Measurements from ENCODE around the gene CHCHD1. TPM values are rescaled to one million over a fixed set of nuclear protein-coding genes. Genes with fewer than 3 reads are reported as not detected.

CHCHD1 gene
- total and polyA plus RNA-seq, 2 experiments from 2014 or later, result 45.3 to 95.2 TPM

DNA sequence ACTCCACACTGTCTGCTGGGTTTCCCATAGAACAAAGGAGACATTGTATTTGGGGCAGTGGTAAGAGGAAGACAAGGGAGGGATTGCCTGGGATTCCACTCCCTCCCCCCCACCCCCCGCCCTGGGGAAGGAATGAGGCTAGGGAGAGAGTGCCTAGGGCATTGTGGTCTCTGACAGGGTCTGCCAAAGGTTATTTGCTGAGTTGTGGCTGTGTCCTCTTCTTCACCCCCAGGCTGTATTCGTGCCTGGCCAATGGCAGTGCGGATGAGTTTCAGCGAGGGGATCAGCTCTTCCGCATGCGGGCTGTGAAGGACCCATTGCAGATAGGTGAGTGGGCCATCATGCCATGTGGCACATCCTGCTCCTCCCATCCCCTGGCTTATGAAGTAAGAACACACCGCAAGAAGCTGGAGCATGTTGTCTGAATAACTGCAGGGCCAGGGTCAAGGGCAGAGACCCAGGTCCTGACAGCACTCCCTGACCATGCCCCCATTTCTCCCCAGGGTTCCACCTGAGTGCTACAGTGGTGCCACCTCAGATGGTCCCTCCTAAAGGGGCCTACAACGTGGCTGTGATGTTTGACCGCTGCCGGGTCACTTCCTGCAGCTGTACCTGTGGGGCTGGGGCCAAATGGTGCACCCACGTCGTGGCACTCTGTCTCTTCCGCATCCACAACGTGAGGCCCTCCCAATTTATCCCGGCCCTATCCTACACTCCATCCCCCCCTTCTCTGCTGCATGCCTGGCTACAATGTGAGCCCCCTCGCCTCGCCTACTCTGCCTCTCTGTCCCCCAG, 7.2 kb downstream of the CHCHD1 start:
- Histone ChIP-seq H3K79me2 (peaks cover 42% of the 10 kb centered on the region), H3K36me3 (replicated peaks; ENCODE audit: insufficient read depth, low read depth) (no peaks in the 10 kb centered on the region)
- WGBS (ENCODE audit: low lambda C conversion rate, missing lambda C conversion rate), result 95% methylated on average over 17 of the region's 17 CpGs

DNA sequence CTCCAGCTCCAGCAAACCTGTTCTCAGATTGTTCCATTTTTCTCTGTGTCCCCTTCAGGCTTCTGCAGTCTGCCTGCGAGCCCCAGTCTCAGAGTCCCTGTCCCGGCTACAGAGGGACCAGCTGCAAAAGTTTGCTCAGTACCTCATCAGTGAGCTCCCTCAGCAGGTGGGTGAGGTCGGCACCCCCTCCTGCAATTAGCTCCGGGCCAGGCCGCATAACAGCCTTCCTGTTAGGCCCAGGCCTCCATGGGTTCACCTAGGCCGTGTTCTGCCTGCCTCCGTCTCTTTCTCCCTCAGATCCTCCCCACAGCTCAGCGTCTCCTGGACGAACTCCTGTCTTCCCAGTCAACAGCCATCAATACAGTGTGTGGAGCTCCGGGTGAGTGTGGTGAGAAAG, 7.8 kb downstream of the CHCHD1 start:
- Histone ChIP-seq H3K4me3 (no peak overlapping the region), H2AFZ (no peak overlapping the region), H3K79me2 (peaks cover 36% of the 10 kb centered on the region), H4K20me1 (ENCODE audit: insufficient read depth, poor library complexity, severe bottlenecking) (peaks cover 35% of the 10 kb centered on the region), H3K4me1 (ENCODE audit: insufficient read depth) (peaks cover 13% of the 10 kb centered on the region), H3K27me3 (no peaks in the 10 kb centered on the region), H3K4me2 (no peak overlapping the region), H3K36me3 (replicated peaks; ENCODE audit: insufficient read depth, low read depth) (no peaks in the 10 kb centered on the region), H3K9me3 (ENCODE audit: low read depth) (no peaks in the 10 kb centered on the region), H3K9me2 (replicated peaks; ENCODE audit: insufficient read depth) (no peaks in the 10 kb centered on the region), H3K27ac (no peak overlapping the region)
- DNase-seq (ENCODE audit: low spot score), result no peak
- WGBS (ENCODE audit: low lambda C conversion rate, missing lambda C conversion rate), result 96% methylated on average over 10 of the region's 10 CpGs
- TF ChIP-seq EZH2phosphoT487 (IDR thresholded peaks at IDR 0.05; ENCODE audit: low read depth, severe bottlenecking, unreplicated experiment), result no peak
- TF ChIP-seq EZH2 (IDR thresholded peaks at IDR 0.05; ENCODE audit: borderline replicate concordance), result no peak
- TF ChIP-seq, protein P1, sequence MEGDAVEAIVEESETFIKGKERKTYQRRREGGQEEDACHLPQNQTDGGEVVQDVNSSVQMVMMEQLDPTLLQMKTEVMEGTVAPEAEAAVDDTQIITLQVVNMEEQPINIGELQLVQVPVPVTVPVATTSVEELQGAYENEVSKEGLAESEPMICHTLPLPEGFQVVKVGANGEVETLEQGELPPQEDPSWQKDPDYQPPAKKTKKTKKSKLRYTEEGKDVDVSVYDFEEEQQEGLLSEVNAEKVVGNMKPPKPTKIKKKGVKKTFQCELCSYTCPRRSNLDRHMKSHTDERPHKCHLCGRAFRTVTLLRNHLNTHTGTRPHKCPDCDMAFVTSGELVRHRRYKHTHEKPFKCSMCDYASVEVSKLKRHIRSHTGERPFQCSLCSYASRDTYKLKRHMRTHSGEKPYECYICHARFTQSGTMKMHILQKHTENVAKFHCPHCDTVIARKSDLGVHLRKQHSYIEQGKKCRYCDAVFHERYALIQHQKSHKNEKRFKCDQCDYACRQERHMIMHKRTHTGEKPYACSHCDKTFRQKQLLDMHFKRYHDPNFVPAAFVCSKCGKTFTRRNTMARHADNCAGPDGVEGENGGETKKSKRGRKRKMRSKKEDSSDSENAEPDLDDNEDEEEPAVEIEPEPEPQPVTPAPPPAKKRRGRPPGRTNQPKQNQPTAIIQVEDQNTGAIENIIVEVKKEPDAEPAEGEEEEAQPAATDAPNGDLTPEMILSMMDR (IDR thresholded peaks at IDR 0.05; ENCODE audit: poor library complexity), result no peak

More for the DNA sequence above, 7.2 kb downstream of the CHCHD1 start:
- no peak overlapping the region for H3K4me3 ChIP-seq
- H3K4me2 ChIP-seq, result no peak overlapping the region
- H3K27me3 ChIP-seq, result no peaks in the 10 kb centered on the region
- no peak for DNase-seq (ENCODE audit: low spot score)
- H3K4me1 ChIP-seq (ENCODE audit: insufficient read depth), result peaks cover 13% of the 10 kb centered on the region
- no peak overlapping the region for H3K27ac ChIP-seq
- H2AFZ ChIP-seq, result no peak overlapping the region
- no peak for TF ChIP-seq EZH2 (IDR thresholded peaks at IDR 0.05; ENCODE audit: borderline replicate concordance)
- TF ChIP-seq, protein P1 (IDR thresholded peaks at IDR 0.05; ENCODE audit: poor library complexity), result no peak
- no peak for TF ChIP-seq EZH2phosphoT487 (IDR thresholded peaks at IDR 0.05; ENCODE audit: low read depth, severe bottlenecking, unreplicated experiment)
- H3K9me3 ChIP-seq (ENCODE audit: low read depth), result no peaks in the 10 kb centered on the region
- peaks cover 35% of the 10 kb centered on the region for H4K20me1 ChIP-seq (ENCODE audit: insufficient read depth, poor library complexity, severe bottlenecking)
- no peaks in the 10 kb centered on the region for H3K9me2 ChIP-seq (replicated peaks; ENCODE audit: insufficient read depth)

DNA sequence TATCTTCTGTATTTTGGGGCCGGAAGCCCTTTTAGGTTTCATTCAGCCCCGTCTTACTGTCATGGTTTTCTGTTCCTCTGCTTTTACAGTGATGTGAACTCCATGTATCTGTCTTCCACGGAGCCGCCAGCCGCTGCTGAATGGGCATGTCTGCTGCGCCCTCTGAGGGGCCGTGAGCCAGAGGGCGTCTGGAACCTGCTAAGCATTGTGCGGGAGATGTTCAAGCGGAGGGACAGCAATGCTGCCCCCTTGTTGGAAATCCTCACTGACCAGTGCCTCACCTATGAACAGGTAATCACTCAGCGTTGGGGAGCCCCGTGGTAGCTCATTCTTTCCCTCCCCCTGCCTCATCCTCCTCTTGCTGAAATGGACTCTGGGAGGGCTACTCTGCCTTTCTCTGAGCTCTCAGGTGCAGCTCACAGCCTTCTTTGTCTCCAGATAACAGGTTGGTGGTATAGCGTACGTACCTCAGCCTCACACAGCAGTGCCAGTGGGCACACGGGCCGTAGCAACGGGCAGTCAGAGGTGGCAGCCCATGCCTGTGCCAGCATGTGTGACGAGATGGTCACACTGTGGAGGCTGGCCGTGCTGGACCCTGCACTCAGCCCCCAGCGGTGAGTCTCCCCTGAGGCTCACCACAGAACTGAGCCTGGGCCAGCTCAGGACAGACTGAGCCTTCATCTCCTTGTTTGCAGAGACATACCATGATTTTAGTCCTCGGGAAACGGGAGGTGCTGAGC, 9.2 kb downstream of the CHCHD1 start:
- H3K4me2 ChIP-seq, result no peak overlapping the region
- TF ChIP-seq EZH2phosphoT487 (IDR thresholded peaks at IDR 0.05; ENCODE audit: low read depth, severe bottlenecking, unreplicated experiment) (no peak), EZH2 (IDR thresholded peaks at IDR 0.05; ENCODE audit: borderline replicate concordance) (no peak)
- TF ChIP-seq, protein P1 (IDR thresholded peaks at IDR 0.05; ENCODE audit: poor library complexity), result no peak
- H2AFZ ChIP-seq, result no peak overlapping the region
- DNase-seq (ENCODE audit: low spot score), result no peak
- WGBS (ENCODE audit: low lambda C conversion rate, missing lambda C conversion rate), result 94% methylated on average over 22 of the region's 22 CpGs
- peaks cover 35% of the 10 kb centered on the region for H4K20me1 ChIP-seq (ENCODE audit: insufficient read depth, poor library complexity, severe bottlenecking)
- H3K4me1 ChIP-seq (ENCODE audit: insufficient read depth), result peaks cover 13% of the 10 kb centered on the region
- H3K9me3 ChIP-seq (ENCODE audit: low read depth), result no peaks in the 10 kb centered on the region
- no peak overlapping the region for H3K27ac ChIP-seq
- H3K79me2 ChIP-seq, result peaks cover 32% of the 10 kb centered on the region
- no peak overlapping the region for H3K4me3 ChIP-seq
- H3K27me3 ChIP-seq, result no peaks in the 10 kb centered on the region
- no peaks in the 10 kb centered on the region for H3K36me3 ChIP-seq (replicated peaks; ENCODE audit: insufficient read depth, low read depth)
- no peaks in the 10 kb centered on the region for H3K9me2 ChIP-seq (replicated peaks; ENCODE audit: insufficient read depth)
